NCI-H146 treated with DMSO at 0.1 percent for 48 hours (cell line): ENCODE measurements around the gene MECP2.
A peak's percentile ranks its signal among the peaks of the same experiment; 100 is the strongest.

ENCODE experiments used
- DNase-seq: peaks from one replicate; lab custom pipeline; 2025; ENCODE audit not compliant: unreplicated experiment; lab: John Stamatoyannopoulos, UW

Gene MECP2

GRCh38 chrX:154019061-154019621 lies 78.4 kb downstream of the MECP2 start:
- DNase-seq = no peak

- no peak for DNase-seq
These were observed 78.9 kb downstream of the MECP2 start for GRCh38 chrX:154018518-154019060.

- no peak for DNase-seq
These were observed 79.6 kb downstream of the MECP2 start for GRCh38 chrX:154017766-154018517.

- DNase-seq = no peak
These were observed 81.0 kb downstream of the MECP2 start for GRCh38 chrX:154016366-154017076.

- no peak for DNase-seq
These were observed 81.8 kb downstream of the MECP2 start for GRCh38 chrX:154015581-154016264.

- DNase-seq = no peak
These were observed 82.8 kb downstream of the MECP2 start for GRCh38 chrX:154014429-154015380.

GRCh38 chrX:154013614-154014360 lies 83.7 kb downstream of the MECP2 start:
- DNase-seq = no peak

GRCh38 chrX:154013001-154013421 lies 84.5 kb downstream of the MECP2 start:
- DNase-seq = no peak

- no peak for DNase-seq
These were observed 85.1 kb downstream of the MECP2 start for GRCh38 chrX:154012336-154012991.

- DNase-seq = no peak
These were observed 85.9 kb downstream of the MECP2 start for GRCh38 chrX:154011376-154012335.

GRCh38 chrX:154010330-154011087 lies 87.0 kb downstream of the MECP2 start:
- DNase-seq = no peak

- DNase-seq = no peak
These were observed 89.0 kb downstream of the MECP2 start for GRCh38 chrX:154008521-154008920.

- no peak for DNase-seq
These were observed 90.6 kb downstream of the MECP2 start for GRCh38 chrX:154006947-154007346.

- no peak for DNase-seq
These were observed 93.2 kb downstream of the MECP2 start for GRCh38 chrX:154004315-154004714.

GRCh38 chrX:154002215-154002719 lies 95.2 kb downstream of the MECP2 start:
- peak; percentile 62 for DNase-seq

- no peak for DNase-seq
These were observed 97.5 kb downstream of the MECP2 start for GRCh38 chrX:154000051-154000450.
